UCSD-AML1 (cell line): Measurements from ENCODE around the gene IL2.
A peak's percentile ranks its signal among the peaks of the same experiment; 100 is the strongest.

Source experiments
- DNase-seq: peaks from one replicate; lab custom pipeline; 2025; ENCODE audit not compliant: unreplicated experiment; lab: John Stamatoyannopoulos, UW

IL2 gene

GRCh38 chr4:122456231-122457116, at the start of gene IL2:
TSS of gene IL2 (minus strand) at chr4:122456725. CDS start at chr4:122456440, 285 bp downstream.
- DNase-seq, result no peak

GRCh38 chr4:122503214-122503613, 46.7 kb upstream of the IL2 start:
- DNase-seq, result no peak

- DNase-seq, result no peak
Observed at GRCh38 chr4:122500852-122501501, 44.5 kb upstream of the IL2 start.

GRCh38 chr4:122489061-122489460, 32.5 kb upstream of the IL2 start:
- no peak for DNase-seq

GRCh38 chr4:122483481-122483880, 27.0 kb upstream of the IL2 start:
- DNase-seq, result no peak

- no peak for DNase-seq
Observed at GRCh38 chr4:122481766-122482405, 25.4 kb upstream of the IL2 start.

GRCh38 chr4:122480655-122481487, 24.3 kb upstream of the IL2 start:
- DNase-seq, result no peak

GRCh38 chr4:122479935-122480416, 23.5 kb upstream of the IL2 start:
- no peak for DNase-seq

- no peak for DNase-seq
Observed at GRCh38 chr4:122476745-122477144, 20.2 kb upstream of the IL2 start.

- DNase-seq, result no peak
Observed at GRCh38 chr4:122476126-122476525, 19.6 kb upstream of the IL2 start.

GRCh38 chr4:122475233-122475632, 18.7 kb upstream of the IL2 start:
- no peak for DNase-seq

- DNase-seq, result no peak
Observed at GRCh38 chr4:122469457-122469856, 12.9 kb upstream of the IL2 start.

GRCh38 chr4:122458625-122459024, 2.1 kb upstream of the IL2 start:
- DNase-seq, result no peak

GRCh38 chr4:122453384-122453995, 3.0 kb downstream of the IL2 start:
- no peak for DNase-seq

- DNase-seq, result peak; percentile 12
Observed at GRCh38 chr4:122450847-122451246, 5.7 kb downstream of the IL2 start.

GRCh38 chr4:122434285-122434684, 22.2 kb downstream of the IL2 start:
- DNase-seq, result no peak

GRCh38 chr4:122431351-122431750, 25.2 kb downstream of the IL2 start:
- DNase-seq, result no peak

GRCh38 chr4:122423246-122423645, 33.3 kb downstream of the IL2 start:
- DNase-seq, result no peak

GRCh38 chr4:122412547-122412946, 44.0 kb downstream of the IL2 start:
- DNase-seq, result no peak

- DNase-seq, result no peak
Observed at GRCh38 chr4:122403861-122404260, 52.7 kb downstream of the IL2 start.
